ENCODE data around the gene PLD3.

Gene PLD3

GRCh38 chr19:40413291-40413845 lies 64.9 kb downstream of the PLD3 start, which contains the start of gene PRX:
TSS of gene PRX (minus strand) at chr19:40413378. CDS start at chr19:40407932, 5,446 bp downstream.
- DNase-seq (ENCODE audit: low read depth): no peak

GRCh38 chr19:40414542-40415535 lies 66.3 kb downstream of the PLD3 start:
- DNase-seq (ENCODE audit: low read depth): no peak

GRCh38 chr19:40415768-40416167 lies 67.3 kb downstream of the PLD3 start:
- no peak for DNase-seq (ENCODE audit: low read depth)

GRCh38 chr19:40416918-40417642 lies 68.6 kb downstream of the PLD3 start:
- no peak for DNase-seq (ENCODE audit: low read depth)

GRCh38 chr19:40417643-40417981 lies 69.1 kb downstream of the PLD3 start:
- no peak for DNase-seq (ENCODE audit: low read depth)

- no peak for DNase-seq (ENCODE audit: low read depth)
Measured at GRCh38 chr19:40418040-40418439, 69.5 kb downstream of the PLD3 start.

GRCh38 chr19:40419066-40419612 lies 70.6 kb downstream of the PLD3 start:
- no peak for DNase-seq (ENCODE audit: low read depth)

- DNase-seq (ENCODE audit: low read depth): no peak
Measured at GRCh38 chr19:40419780-40420179, 71.3 kb downstream of the PLD3 start.

- no peak for DNase-seq (ENCODE audit: low read depth)
Measured at GRCh38 chr19:40420451-40420765, 71.9 kb downstream of the PLD3 start.

- peak; percentile 51 for DNase-seq (ENCODE audit: low read depth)
Measured at GRCh38 chr19:40420766-40421765, 72.6 kb downstream of the PLD3 start.

GRCh38 chr19:40421993-40422747 lies 73.7 kb downstream of the PLD3 start:
- no peak for DNase-seq (ENCODE audit: low read depth)

- DNase-seq (ENCODE audit: low read depth): no peak
Measured at GRCh38 chr19:40422748-40423566, 74.5 kb downstream of the PLD3 start.

- DNase-seq (ENCODE audit: low read depth): no peak
Measured at GRCh38 chr19:40423938-40424337, 75.4 kb downstream of the PLD3 start.

GRCh38 chr19:40424637-40425449 lies 76.3 kb downstream of the PLD3 start:
- DNase-seq (ENCODE audit: low read depth): no peak

GRCh38 chr19:40425450-40426287 lies 77.2 kb downstream of the PLD3 start, which contains the start of gene SERTAD1:
TSS of gene SERTAD1 (minus strand) at chr19:40425992. CDS start at chr19:40423546, 2,446 bp downstream.
- DNase-seq (ENCODE audit: low read depth): peak; percentile 100

All from T follicular helper cell (primary cell).